A549 (cell line): ENCODE results near the gene PDSS2. TPM values are rescaled to one million over a fixed set of nuclear protein-coding genes. Genes with fewer than 3 reads are reported as not detected.

Source experiments
- ATAC-seq, 2 experiments: fragments of 200-7000 bp in 1 of 2; fragments of >200 bp in 1 of 2; cut with Nextera tagmentation in 1 of 2; cut with Tn5 transposase in 1 of 2; 3 replicates each; pipeline versions ENCODE4 v1.8.0 to v1.9.1; 2018 to 2020; ENCODE audit warnings: mild to moderate bottlenecking in 1 of 2, moderate library complexity in 1 of 2
- CTCF ChIA-PET: fragments of 300-600 bp; sonication (Branson Sonifier 250); formaldehyde crosslinking; extraction: SDS; loops from one replicate; lab custom pipeline; 2021; ENCODE audit warnings: antibody characterized with exemption, inconsistent platforms; lab: Yijun Ruan, JAX
- POLR2A ChIA-PET: fragments of 350-600 bp; formaldehyde crosslinking; extraction: SDS; loops from one replicate; lab custom pipeline; 2021; ENCODE audit warnings: antibody characterized with exemption, inconsistent platforms; lab: Yijun Ruan, JAX
- DNase-seq, 2 experiments: peaks; one replicate each; pipeline versions ENCODE4 v3.0.0 to v3.0.0-alpha.2; 2011 to 2016; ENCODE audit warnings: low read depth in 1 of 2, low spot score in 1 of 2
- FAIRE-seq: peaks from 2 replicates; lab custom pipeline; 2011; peaks lifted over from hg19 to GRCh38; lab: Jason Lieb, UNC
- H3K27ac ChIP-seq, 2 experiments: fragments of >200 bp; sonication (Bioruptor Twin); formaldehyde crosslinking; 3 replicates each; pipeline ENCODE4 v1.5.1; 2016 to 2017
- H3K4me1 ChIP-seq: fragments of >200 bp; sonication (Bioruptor Twin); formaldehyde crosslinking; 3 replicates; pipeline ENCODE4 v1.6.1; 2016
- H3K4me2 ChIP-seq: fragments of >200 bp; sonication (Bioruptor Twin); formaldehyde crosslinking; 3 replicates; pipeline ENCODE4 v1.6.1; 2016
- H3K4me3 ChIP-seq: fragments of >200 bp; sonication (Bioruptor Twin); formaldehyde crosslinking; 3 replicates; pipeline ENCODE4 v1.5.1; 2016
- H3K9me3 ChIP-seq: fragments of >200 bp; sonication (Bioruptor Twin); formaldehyde crosslinking; 3 replicates; pipeline ENCODE4 v1.6.1; 2016
- CBX2 ChIP-seq: fragments of 200-600 bp; sonication (generic); IDR thresholded peaks from 2 replicates; pipeline ENCODE4 v1.6.1; 2016; ENCODE audit warnings: low read depth, mild to moderate bottlenecking, borderline replicate concordance
- CBX8 ChIP-seq: fragments of 200-600 bp; sonication (generic); IDR thresholded peaks from 2 replicates; pipeline ENCODE4 v1.6.1; 2016
- CEBPB ChIP-seq, 2 experiments: fragments of >200 bp in 1 of 2; sonication (Bioruptor Twin) in 1 of 2; formaldehyde crosslinking in 1 of 2; IDR thresholded peaks; 2 replicates each; pipeline ENCODE4 v1.6.1; 2012 to 2016
- CHD2 ChIP-seq: fragments of 150-350 bp; IDR thresholded peaks from 2 replicates; pipeline ENCODE4 v1.6.1; 2014; ENCODE audit warnings: low read length; ENCODE audit not compliant: partially characterized antibody
- CHD4 ChIP-seq: fragments of 200-600 bp; sonication (generic); IDR thresholded peaks from 2 replicates; pipeline ENCODE4 v1.6.1; 2016; ENCODE audit warnings: antibody characterized with exemption, mild to moderate bottlenecking, borderline replicate concordance
- E2F6 ChIP-seq: IDR thresholded peaks from 2 replicates; pipeline ENCODE4 v1.6.1; 2012; ENCODE audit warnings: low read depth, borderline replicate concordance
- EHF ChIP-seq: fragments of 250-450 bp; sonication (Bioruptor Pico); IDR thresholded peaks from 2 replicates; pipeline ENCODE4 v1.5.0; 2020; ENCODE audit warnings: mild to moderate bottlenecking
- EHMT2 ChIP-seq: fragments of 200-600 bp; sonication (generic); IDR thresholded peaks from 2 replicates; pipeline ENCODE4 v1.6.1; 2016; ENCODE audit warnings: antibody characterized with exemption, low read depth, mild to moderate bottlenecking, moderate library complexity
- ESRRA ChIP-seq: fragments of 150-350 bp; IDR thresholded peaks from 2 replicates; pipeline ENCODE4 v1.6.1; 2014; ENCODE audit warnings: mild to moderate bottlenecking, low read length, borderline replicate concordance
- FOXS1 ChIP-seq: fragments of 250-450 bp; sonication (Bioruptor Pico); IDR thresholded peaks from 2 replicates; pipeline ENCODE4 v1.5.0; 2020; ENCODE audit warnings: mild to moderate bottlenecking, moderate library complexity
- GATA3 ChIP-seq: IDR thresholded peaks from 2 replicates; pipeline ENCODE4 v1.6.1; 2012; ENCODE audit warnings: borderline replicate concordance
- HEYL ChIP-seq: fragments of 250-450 bp; sonication (Bioruptor Pico); IDR thresholded peaks from 2 replicates; pipeline ENCODE4 v1.8.0; 2021; ENCODE audit warnings: mild to moderate bottlenecking, moderate library complexity
- HMGXB4 ChIP-seq: fragments of 250-450 bp; sonication (Bioruptor Pico); IDR thresholded peaks from 2 replicates; pipeline ENCODE4 v1.5.0; 2021; ENCODE audit warnings: mild to moderate bottlenecking, moderate library complexity, borderline replicate concordance
- JUN ChIP-seq, 2 experiments: fragments of >200 bp; sonication (Bioruptor Twin); formaldehyde crosslinking; IDR thresholded peaks; 2 replicates in 1 of 2; 3 replicates in 1 of 2; pipeline ENCODE4 v1.6.1; 2016 to 2017
- KDM1A ChIP-seq: fragments of 200-600 bp; sonication (generic); IDR thresholded peaks from 2 replicates; pipeline ENCODE4 v1.6.1; 2016; ENCODE audit warnings: low read depth, mild to moderate bottlenecking
- KDM5A ChIP-seq: fragments of 200-600 bp; sonication (generic); IDR thresholded peaks from 2 replicates; pipeline ENCODE4 v1.6.1; 2016; ENCODE audit warnings: antibody characterized with exemption, mild to moderate bottlenecking
- MYC ChIP-seq: IDR thresholded peaks from 2 replicates; pipeline ENCODE4 v1.6.1; 2012; ENCODE audit warnings: mild to moderate bottlenecking, inconsistent platforms, low read length, improper control_type of control experiment, borderline replicate concordance
- NPAS2 ChIP-seq: fragments of 250-450 bp; sonication (Bioruptor Pico); IDR thresholded peaks from 2 replicates; pipeline ENCODE4 v1.8.0; 2022; ENCODE audit warnings: mild to moderate bottlenecking, moderate library complexity, borderline replicate concordance
- PBX3 ChIP-seq: IDR thresholded peaks from 2 replicates; pipeline ENCODE4 v1.6.1; 2012
- POLR2A ChIP-seq: IDR thresholded peaks from 2 replicates; pipeline ENCODE4 v1.6.1; 2012; ENCODE audit warnings: mild to moderate bottlenecking, low read length
- RCOR1 ChIP-seq: fragments of 150-350 bp; IDR thresholded peaks from 2 replicates; pipeline ENCODE4 v1.6.1; 2014; ENCODE audit warnings: antibody characterized with exemption, low read length, low read depth
- RFX5 ChIP-seq: fragments of 450-650 bp; IDR thresholded peaks from 2 replicates; pipeline ENCODE4 v1.7.1; 2014; ENCODE audit warnings: antibody characterized with exemption, mild to moderate bottlenecking, moderate library complexity
- SREBF2 ChIP-seq: fragments of 450-650 bp; IDR thresholded peaks from 2 replicates; pipeline ENCODE4 v1.6.1; 2014; ENCODE audit warnings: mild to moderate bottlenecking, moderate library complexity
- ZFP36 ChIP-seq: fragments of 450-650 bp; IDR thresholded peaks from 2 replicates; pipeline ENCODE4 v1.6.1; 2014; ENCODE audit warnings: borderline replicate concordance; ENCODE audit not compliant: partially characterized antibody
- WGBS: methylation state at CpG from one replicate; pipeline ENCODE4 v1.1.6; 2017; ENCODE audit errors: missing lambda C conversion rate; 5-methylcytosine and 5-hydroxymethylcytosine counted together
- polyA plus RNA-seq, 4 experiments: library from polyadenylated mRNA; depleted of rRNA in 3 of 4; stranded (reverse); fragments of >200 nt; fragmentation: RNase III in 1 of 4; extraction: RNeasy Plus Mini Kit Qiagen cat#74134 plus additional on column Dnase treatment in 1 of 4; gene quantifications; 2 replicates in 3 of 4; 3 replicates in 1 of 4; pipeline ENCODE4 v1.2.3, GENCODE V29; 2011 to 2017
- TF ChIP-seq, protein P1 (sequence below): fragments of 450-650 bp; IDR thresholded peaks from 2 replicates; pipeline ENCODE4 v1.6.1; 2014; ENCODE audit warnings: antibody characterized with exemption
- TF ChIP-seq, protein P2 (sequence below): fragments of 150-350 bp; IDR thresholded peaks from 2 replicates; pipeline ENCODE4 v1.6.1; 2014; ENCODE audit warnings: low read depth, mild to moderate bottlenecking, low read length

The PDSS2 gene
- polyA plus RNA-seq, 2 of the 4 experiments (the other 2 are of a cell fraction) = 7.2 to 17.3 TPM

DNA sequence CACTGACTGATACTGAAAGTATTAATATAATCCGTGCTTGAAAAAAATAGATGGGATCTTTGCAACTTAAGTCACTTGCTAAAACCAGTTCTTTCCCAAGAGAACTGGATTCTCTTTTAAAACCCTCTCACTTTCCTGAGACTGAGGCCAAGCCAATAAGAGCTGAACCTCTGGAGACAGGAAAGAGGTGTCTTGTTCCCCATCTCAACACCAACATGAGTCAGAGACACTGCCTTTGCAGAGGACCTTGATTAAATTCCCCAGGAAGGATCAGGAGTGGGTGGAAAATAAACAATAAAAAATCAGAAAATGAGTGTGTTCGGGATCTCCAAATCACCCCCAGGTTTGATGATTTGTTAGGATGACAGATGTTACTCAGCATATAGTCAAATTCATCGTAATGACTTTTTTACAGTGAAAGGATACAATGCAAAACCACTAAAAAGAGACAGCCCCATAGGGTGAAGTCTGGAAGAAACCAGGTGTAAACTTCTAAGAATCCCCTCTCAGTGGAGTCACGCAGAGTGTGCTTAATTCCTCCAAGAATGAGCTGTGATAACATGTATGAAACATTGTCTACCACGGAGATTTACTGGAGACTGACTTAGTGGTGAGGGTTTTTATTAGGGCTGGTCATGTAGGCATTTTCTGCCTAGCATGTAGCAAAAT is 221.2 kb downstream of the PDSS2 start:
- Histone ChIP-seq H3K4me1 (no peaks in the 10 kb centered on the region), H3K4me3 (no peak overlapping the region), H3K9me3 (no peaks in the 10 kb centered on the region)
- no peak for ATAC-seq
- 83% methylated on average over 5 of the region's 5 CpGs for WGBS
- POLR2A ChIA-PET = no interaction called here
- FAIRE-seq = no peak
- CTCF ChIA-PET = no interaction called here
- TF ChIP-seq PBX3 (no peak), ESRRA (no peak)
- TF ChIP-seq, all 56 proteins: peak for 0
- Histone ChIP-seq H3K27ac (no peak overlapping the region), H3K4me2 (no peak overlapping the region)
- DNase-seq = no peak

DNA sequence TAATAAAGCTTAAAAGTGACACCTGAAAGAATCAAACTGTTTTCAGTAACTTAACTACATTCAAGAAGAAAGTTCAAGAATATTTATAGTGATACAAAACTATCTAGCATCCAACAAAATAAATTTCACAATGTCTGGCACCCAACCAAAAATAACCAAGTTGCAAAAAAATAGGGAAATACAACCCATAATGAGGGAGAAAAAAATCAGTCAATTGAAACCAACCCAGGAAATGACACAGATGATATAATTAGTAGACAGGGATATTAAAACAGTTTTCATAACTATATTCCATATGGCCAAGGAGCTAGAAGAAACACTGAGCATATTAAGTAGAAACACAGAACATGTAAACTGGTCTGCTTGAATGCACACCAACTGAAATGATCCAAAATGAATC is 223.9 kb downstream of the PDSS2 start:
- FAIRE-seq = no peak
- no peak for DNase-seq
- no peaks in the 10 kb centered on the region for H3K9me3 ChIP-seq
- H3K27ac ChIP-seq = no peak overlapping the region
- ATAC-seq = no peak
- POLR2A ChIA-PET = no interaction called here
- H3K4me2 ChIP-seq = no peak overlapping the region
- no peaks in the 10 kb centered on the region for H3K4me1 ChIP-seq
- no peak overlapping the region for H3K4me3 ChIP-seq
- CTCF ChIA-PET = no interaction called here
- TF ChIP-seq FOXS1 (CRISPR knock-in tag) (no peak), EHF (CRISPR knock-in tag) (no peak), JUN (IDR thresholded peaks at IDR 0.05) (no peak), NPAS2 (CRISPR knock-in tag) (no peak), CBX2 (no peak), GATA3 (no peak), PBX3 (no peak), CHD4 (no peak), CEBPB (IDR thresholded peaks at IDR 0.05) (no peak), E2F6 (no peak), ZFP36 (no peak), CBX8 (no peak), KDM5A (no peak), HEYL (CRISPR knock-in tag) (no peak), EHMT2 (no peak), KDM1A (no peak)
- TF ChIP-seq, protein P1, sequence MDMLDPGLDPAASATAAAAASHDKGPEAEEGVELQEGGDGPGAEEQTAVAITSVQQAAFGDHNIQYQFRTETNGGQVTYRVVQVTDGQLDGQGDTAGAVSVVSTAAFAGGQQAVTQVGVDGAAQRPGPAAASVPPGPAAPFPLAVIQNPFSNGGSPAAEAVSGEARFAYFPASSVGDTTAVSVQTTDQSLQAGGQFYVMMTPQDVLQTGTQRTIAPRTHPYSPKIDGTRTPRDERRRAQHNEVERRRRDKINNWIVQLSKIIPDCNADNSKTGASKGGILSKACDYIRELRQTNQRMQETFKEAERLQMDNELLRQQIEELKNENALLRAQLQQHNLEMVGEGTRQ = no peak
- TF ChIP-seq, protein P2, sequence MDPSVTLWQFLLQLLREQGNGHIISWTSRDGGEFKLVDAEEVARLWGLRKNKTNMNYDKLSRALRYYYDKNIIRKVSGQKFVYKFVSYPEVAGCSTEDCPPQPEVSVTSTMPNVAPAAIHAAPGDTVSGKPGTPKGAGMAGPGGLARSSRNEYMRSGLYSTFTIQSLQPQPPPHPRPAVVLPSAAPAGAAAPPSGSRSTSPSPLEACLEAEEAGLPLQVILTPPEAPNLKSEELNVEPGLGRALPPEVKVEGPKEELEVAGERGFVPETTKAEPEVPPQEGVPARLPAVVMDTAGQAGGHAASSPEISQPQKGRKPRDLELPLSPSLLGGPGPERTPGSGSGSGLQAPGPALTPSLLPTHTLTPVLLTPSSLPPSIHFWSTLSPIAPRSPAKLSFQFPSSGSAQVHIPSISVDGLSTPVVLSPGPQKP = no peak

DNA sequence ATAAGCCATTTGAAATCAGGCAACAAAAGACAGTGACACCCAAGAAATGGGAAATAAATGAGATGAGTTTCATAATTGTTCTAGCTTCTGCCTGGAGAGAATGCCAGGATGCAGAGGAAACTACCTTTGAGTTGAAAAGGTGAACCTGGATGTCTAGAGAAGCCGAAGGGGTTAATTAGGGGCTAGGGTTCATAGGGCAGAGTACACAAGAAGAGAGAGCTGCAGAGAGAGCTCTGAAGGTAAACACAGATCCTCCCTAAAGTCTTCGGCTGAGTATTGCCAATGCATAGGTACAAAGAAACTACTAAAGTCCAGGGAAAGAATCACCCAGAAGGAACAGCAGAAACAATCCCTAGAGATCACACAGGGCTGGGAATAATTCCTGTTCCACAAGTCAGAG is 224.4 kb downstream of the PDSS2 start:
- ChIA-PET POLR2A (no interaction called here), CTCF (no interaction called here)
- H3K4me2 ChIP-seq = no peak overlapping the region
- H3K4me1 ChIP-seq = no peaks in the 10 kb centered on the region
- H3K9me3 ChIP-seq = no peaks in the 10 kb centered on the region
- DNase-seq (no peak), ATAC-seq (no peak), FAIRE-seq (no peak)
- no peak overlapping the region for H3K27ac ChIP-seq
- WGBS = 65% methylated on average over 2 of the region's 2 CpGs
- H3K4me3 ChIP-seq = no peak overlapping the region
- TF ChIP-seq HMGXB4 (CRISPR knock-in tag) (no peak), MYC (no peak), EHF (CRISPR knock-in tag) (no peak), RCOR1 (no peak), POLR2A (no peak), RFX5 (no peak), PBX3 (no peak), CEBPB (IDR thresholded peaks at IDR 0.05) (no peak), CHD4 (no peak), SREBF2 (no peak), CHD2 (no peak), CBX8 (no peak), E2F6 (no peak)
